GM19193 (cell line): ENCODE measurements around the gene FAM13A.

Source experiments
- POLR2A ChIP-seq: IDR thresholded peaks from 4 replicates; pipeline ENCODE4 v1.6.1; 2011; ENCODE audit not compliant: insufficient read depth, insufficient read length; ENCODE audit errors: extremely low read depth

The FAM13A gene

DNA sequence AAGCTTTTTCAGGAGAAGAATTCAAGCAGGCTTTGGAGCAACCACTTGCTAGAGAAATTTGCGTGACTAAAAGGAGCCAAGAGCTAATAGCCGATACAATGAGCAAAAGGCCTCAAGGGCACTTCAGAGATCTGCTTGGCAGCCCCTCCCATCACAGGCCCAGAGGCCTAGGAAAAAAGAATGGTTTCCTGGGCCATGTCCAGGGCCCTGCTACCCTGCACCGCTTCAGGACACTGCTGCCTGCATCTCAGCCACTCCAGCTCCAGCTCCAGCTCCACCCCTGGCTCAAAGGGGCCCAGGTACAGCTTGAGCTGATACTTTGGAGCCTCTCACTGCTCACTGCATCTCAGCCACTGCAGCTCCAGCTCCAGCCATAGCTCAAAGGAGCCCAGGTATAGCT is 98.9 kb downstream of the FAM13A start:
- TF ChIP-seq POLR2A = no peak

GRCh38 chr4:88957570-88957969 is 99.4 kb downstream of the FAM13A start:
- no peak for TF ChIP-seq POLR2A

DNA sequence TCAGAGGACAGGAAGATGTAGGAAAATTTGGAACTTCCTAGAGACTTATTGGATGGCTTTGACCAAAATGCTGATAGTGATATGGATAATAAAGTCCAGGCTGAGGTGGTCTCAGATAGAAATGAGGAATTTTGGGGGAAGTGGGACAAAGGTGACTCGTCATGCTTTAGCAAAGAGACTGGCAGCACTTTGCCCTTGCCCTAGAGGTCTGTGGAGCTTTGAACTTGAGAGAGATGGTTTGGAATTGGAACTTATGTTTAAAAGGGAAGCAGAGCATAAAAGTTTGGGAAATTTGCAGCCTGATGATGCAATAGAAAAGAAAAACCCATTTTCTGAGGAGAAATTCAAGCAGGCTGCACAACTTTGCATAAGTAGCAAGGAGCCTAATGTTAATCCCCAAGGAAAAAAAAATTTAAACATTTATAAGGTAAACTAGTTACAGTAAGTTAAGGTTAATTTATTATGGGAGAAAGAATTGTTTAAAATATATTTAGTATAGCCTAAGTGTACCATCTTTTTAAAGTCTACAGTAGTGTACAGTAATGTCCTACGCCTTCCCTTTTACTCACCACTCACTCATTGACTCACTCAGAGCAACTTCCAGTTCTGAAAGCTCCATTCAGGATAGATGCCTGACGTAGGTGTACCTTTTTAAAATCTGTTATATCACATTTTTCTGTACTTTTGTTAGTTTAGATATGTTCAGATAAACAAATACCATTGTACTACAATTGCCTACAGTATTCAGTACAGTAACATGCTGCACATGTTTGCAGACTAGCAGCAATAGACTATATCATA is 101.2 kb downstream of the FAM13A start:
- TF ChIP-seq POLR2A = no peak

GRCh38 chr4:88953400-88953799 is 103.6 kb downstream of the FAM13A start:
- no peak for TF ChIP-seq POLR2A

DNA sequence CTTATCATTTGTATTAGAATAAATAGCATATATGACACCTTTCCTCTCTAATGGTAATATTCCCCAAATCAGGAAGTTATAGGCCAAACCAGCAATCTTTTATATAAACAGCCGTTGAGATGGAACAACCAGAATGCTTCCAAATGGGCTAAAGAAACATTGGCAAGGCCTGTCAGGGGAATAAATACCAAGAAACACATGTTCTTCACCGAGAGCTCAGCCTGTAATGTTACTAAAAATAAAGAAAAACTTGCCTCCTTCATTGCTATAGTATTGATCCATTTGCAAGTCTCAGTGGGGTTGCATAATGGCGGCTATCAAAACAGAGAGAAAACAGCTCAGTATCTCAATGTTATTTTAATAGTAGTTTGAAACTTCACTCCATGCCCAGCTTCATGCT is 104.9 kb downstream of the FAM13A start:
- TF ChIP-seq POLR2A = no peak

DNA sequence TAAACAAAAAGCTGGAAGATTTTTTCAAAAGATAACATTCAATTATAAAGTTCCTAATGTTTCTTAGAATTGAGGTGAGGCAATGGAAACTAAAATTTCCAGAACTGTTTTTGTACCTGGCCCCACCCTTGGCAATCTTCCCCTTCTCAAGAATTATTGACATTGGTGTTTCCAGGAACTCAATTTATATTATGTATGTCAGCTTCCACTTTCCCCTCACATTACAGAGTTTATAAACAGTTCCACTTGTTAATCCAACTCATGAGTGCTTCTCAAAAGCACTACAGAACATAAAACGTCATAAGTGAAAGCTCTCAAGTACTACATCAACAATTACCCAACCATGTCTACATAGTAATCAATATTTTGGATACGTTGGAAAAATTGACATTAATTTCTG is 107.4 kb downstream of the FAM13A start:
- TF ChIP-seq POLR2A = no peak

DNA sequence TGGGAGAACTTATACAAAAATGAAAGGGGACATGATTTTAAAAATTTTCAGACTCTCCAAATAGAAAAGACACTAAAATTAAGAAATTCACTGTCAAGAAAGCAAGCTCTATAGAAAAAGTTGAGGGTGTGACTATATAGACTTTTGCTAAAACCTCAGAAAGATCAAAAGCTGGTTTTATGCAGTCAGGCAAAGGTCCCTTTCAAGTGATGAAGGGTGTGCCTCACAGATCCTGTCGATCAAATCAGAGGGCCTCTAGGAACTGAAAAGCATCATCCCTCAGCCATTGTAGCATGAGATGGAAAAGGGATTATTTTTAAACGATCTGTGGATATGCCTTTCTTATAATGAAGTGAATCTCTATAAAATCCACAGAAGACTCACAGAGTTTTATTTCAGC is 116.5 kb downstream of the FAM13A start:
- no peak for TF ChIP-seq POLR2A

DNA sequence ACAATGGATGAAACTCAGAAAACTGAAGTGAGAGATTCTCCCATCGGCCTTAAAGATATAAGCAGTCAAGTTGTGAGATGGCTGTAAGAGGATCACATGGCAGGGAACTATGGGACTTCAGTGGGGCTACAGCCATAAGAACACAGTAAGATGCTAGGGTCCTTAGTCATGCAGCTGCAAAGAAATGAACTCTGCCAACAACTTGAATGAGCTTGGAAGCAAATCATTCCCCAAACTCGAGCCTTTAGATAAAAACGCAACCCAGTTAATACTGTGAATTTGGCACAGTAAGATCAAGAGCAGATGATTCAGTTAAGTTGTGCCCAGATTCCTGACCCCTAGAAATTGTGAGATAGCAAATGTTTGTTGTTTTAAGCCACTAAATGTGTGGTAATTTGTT is 117.3 kb downstream of the FAM13A start:
- TF ChIP-seq POLR2A = no peak

- no peak for TF ChIP-seq POLR2A
These were observed 118.8 kb downstream of the FAM13A start for GRCh38 chr4:88938138-88938537.

DNA sequence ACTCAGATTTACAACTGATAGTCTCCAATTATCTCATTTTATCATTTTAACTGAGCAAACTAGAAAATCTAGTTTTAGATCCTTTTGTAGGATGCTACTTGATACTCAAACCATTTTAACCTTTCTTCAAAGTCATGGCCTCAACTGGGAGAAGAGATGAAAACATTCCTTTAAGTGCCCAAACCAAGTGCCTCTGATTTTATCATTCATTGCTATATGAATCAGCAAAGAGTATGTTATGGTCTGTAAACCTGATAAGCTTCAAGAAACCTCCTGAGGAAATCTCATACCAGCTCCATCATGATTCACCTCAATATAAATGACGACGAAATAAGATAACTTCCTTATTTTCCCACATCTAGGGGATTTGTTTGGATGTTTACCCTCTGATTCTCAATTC is 119.9 kb downstream of the FAM13A start:
- TF ChIP-seq POLR2A = no peak

GRCh38 chr4:88933414-88934160 is 123.4 kb downstream of the FAM13A start:
- TF ChIP-seq POLR2A = no peak

GRCh38 chr4:88928852-88929251 is 128.1 kb downstream of the FAM13A start:
- TF ChIP-seq POLR2A = no peak

- TF ChIP-seq POLR2A = no peak
These were observed 129.6 kb downstream of the FAM13A start for GRCh38 chr4:88927420-88927819.

- no peak for TF ChIP-seq POLR2A
These were observed 137.9 kb downstream of the FAM13A start for GRCh38 chr4:88919056-88919455.

DNA sequence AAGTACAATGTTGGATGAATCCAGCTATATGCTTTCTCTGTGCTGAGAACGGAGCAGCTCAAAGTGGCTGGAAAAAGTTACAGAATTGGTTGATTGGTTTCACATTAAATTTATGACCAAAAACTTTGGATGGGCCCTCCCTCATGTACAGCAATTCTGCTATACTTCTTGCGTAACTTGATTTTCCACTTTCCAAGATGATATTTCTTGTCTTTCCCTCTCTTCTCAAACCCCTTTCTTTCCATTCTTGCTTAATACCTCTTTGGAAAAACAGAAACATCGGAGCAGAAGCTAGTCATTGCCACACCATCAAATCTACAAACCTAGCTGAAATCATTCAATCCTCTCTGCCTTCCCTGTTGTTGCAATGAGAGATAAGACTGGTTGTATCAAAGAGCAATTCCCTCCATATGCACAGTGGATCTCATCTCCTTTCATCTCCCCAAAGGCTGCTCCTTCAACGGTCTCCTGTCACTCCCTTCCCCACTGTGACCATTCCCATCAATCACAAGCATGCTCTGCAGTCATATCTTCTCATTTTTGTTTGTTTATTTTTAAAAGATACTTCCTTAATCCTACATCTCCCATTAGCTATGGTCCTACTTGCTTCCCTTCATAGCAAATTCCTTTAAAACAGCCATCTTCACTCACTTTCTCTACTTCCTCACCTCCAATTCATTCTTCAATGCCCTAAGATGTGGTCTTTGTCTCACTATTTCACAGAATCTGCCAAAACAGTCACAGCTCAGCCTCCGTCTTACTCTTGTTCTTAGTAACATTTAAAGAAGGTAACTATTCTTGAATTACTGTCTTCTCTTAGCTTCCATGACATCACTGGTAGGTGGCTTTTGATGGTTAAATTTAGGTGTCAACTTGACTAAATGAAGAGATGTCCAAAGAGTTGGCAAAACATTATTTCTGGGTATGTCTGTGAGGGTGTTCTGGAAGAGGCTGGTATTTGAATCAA is 145.5 kb downstream of the FAM13A start:
- no peak for TF ChIP-seq POLR2A
